K562 (cell line): Measurements from ENCODE around the gene CCK. TPM values are rescaled to one million over a fixed set of nuclear protein-coding genes. Genes with fewer than 3 reads are reported as not detected.

ENCODE experiments used
- ATAC-seq: fragments of 200-7000 bp; cut with Tn5 transposase; 3 replicates; pipeline ENCODE4 v1.9.1; 2020; ENCODE audit warnings: moderate library complexity
- BruUV-seq: library from RNA; stranded (reverse); fragments of 400-500 nt; replicated peaks from 2 replicates; lab custom pipeline; 2021; lab: Mats Ljungman, UMichigan
- CTCF ChIA-PET: fragments of 300-600 bp; formaldehyde crosslinking; extraction: SDS; loops from one replicate; lab custom pipeline; 2021; ENCODE audit warnings: low intra/inter-chr PET ratio; lab: Yijun Ruan, JAX
- POLR2A ChIA-PET: fragments of 300-600, 350-650 bp; sonication (Branson Sonifier 250); formaldehyde crosslinking; extraction: SDS; loops from one replicate; lab custom pipeline; 2021; ENCODE audit warnings: antibody characterized with exemption, inconsistent platforms; lab: Yijun Ruan, JAX
- DNase-seq, 4 experiments: peaks; one replicate each; pipeline versions ENCODE4 v3.0.0 to v3.0.0-alpha.2; 2011 to 2018; ENCODE audit warnings: low spot score in 3 of 4, mixed read lengths in 3 of 4; ENCODE audit errors: extremely low read depth in 1 of 4
- FAIRE-seq: peaks from 2 replicates; lab custom pipeline; 2011; peaks lifted over from hg19 to GRCh38; lab: Jason Lieb, UNC
- H2AFZ ChIP-seq: 2 replicates; pipeline ENCODE4 v1.6.0; 2011; ENCODE audit warnings: low read depth, low read length, control low read depth, inconsistent platforms
- H3K27ac ChIP-seq: fragments of 200-600 bp; 3 replicates; pipeline ENCODE4 v1.8.0; 2011; ENCODE audit warnings: low read depth, mild to moderate bottlenecking, control low read depth, inconsistent platforms, low read length, moderate library complexity, mixed read lengths; ENCODE audit errors: extremely low read depth
- H3K27me3 ChIP-seq, 2 experiments: fragments of 300-600 bp in 1 of 2; 2 replicates in 1 of 2; 3 replicates in 1 of 2; pipeline versions ENCODE4 v1.6.0 to v1.8.0; 2011; ENCODE audit warnings: inconsistent platforms in 2 of 2, low read length in 2 of 2, mild to moderate bottlenecking in 1 of 2, mixed read lengths in 1 of 2, moderate library complexity in 1 of 2; ENCODE audit not compliant: control insufficient read depth in 2 of 2, insufficient read depth in 2 of 2
- H3K36me3 ChIP-seq: fragments of 300-600 bp; 3 replicates; pipeline ENCODE4 v1.8.0; 2011; ENCODE audit warnings: mild to moderate bottlenecking, low read length, inconsistent platforms; ENCODE audit not compliant: control insufficient read depth, insufficient read depth
- H3K4me1 ChIP-seq, 2 experiments: fragments of 200-600 bp in 1 of 2; replicated peaks in 1 of 2; 2 replicates in 1 of 2; 3 replicates in 1 of 2; pipeline versions ENCODE4 v1.5.1 to v1.8.0; 2011; ENCODE audit warnings: inconsistent platforms in 2 of 2, low read length in 2 of 2, mild to moderate bottlenecking in 1 of 2, mixed read lengths in 1 of 2, moderate library complexity in 1 of 2; ENCODE audit not compliant: control insufficient read depth in 2 of 2, insufficient read depth in 2 of 2
- H3K4me2 ChIP-seq: 2 replicates; pipeline ENCODE4 v1.6.1; 2011; ENCODE audit warnings: low read length, control low read depth, inconsistent platforms, mixed read lengths; ENCODE audit not compliant: insufficient read depth
- H3K4me3 ChIP-seq: fragments of 200-600 bp; sonication (generic), shearing (Covaris generic); 2 replicates; pipeline ENCODE4 v1.5.1; 2016; ENCODE audit warnings: control low read depth, inconsistent platforms
- H3K79me2 ChIP-seq: fragments of 200-600 bp; 3 replicates; pipeline ENCODE4 v1.8.0; 2011; ENCODE audit warnings: low read length, inconsistent platforms; ENCODE audit not compliant: control insufficient read depth, insufficient read depth
- H3K9ac ChIP-seq, 2 experiments: 2 replicates each; pipeline versions ENCODE4 v1.6.0 to v1.6.1; 2011; ENCODE audit warnings: low read depth in 2 of 2, low read length in 2 of 2, control low read depth in 1 of 2, inconsistent platforms in 1 of 2, mild to moderate bottlenecking in 1 of 2, mixed read lengths in 1 of 2; ENCODE audit not compliant: insufficient read depth in 1 of 2
- H3K9me1 ChIP-seq: one replicate; pipeline ENCODE4 v1.6.0; 2011; ENCODE audit warnings: inconsistent platforms, mild to moderate bottlenecking, low read length, moderate library complexity; ENCODE audit not compliant: control insufficient read depth, insufficient read depth
- H3K9me3 ChIP-seq: replicated peaks from 2 replicates; pipeline ENCODE4 v1.5.1; 2011; ENCODE audit warnings: low read depth, low read length, inconsistent platforms; ENCODE audit not compliant: control insufficient read depth, insufficient read depth
- H4K20me1 ChIP-seq: replicated peaks from 2 replicates; pipeline ENCODE4 v1.6.1; 2011; ENCODE audit warnings: low read length, inconsistent platforms, mixed read lengths; ENCODE audit not compliant: control insufficient read depth, insufficient read depth
- ZNF431 ChIP-seq: sonication (generic); formaldehyde crosslinking; IDR thresholded peaks from 2 replicates; pipeline ENCODE4 v1.8.0; 2022; ENCODE audit warnings: mild to moderate bottlenecking, missing genetic modification reagents
- in situ Hi-C: fragments of 300-500 bp; cut with MboI; formaldehyde crosslinking; loops from 4 replicates; pipeline ENCODE4 v1.15.0; 2018; ENCODE audit warnings: inconsistent platforms, mixed read lengths
- intact Hi-C: fragments of 100-400 bp; cut with micrococcal nuclease; formaldehyde crosslinking; loops from 2 replicates; pipeline ENCODE4 v1.14.2; 2022
- polyA plus RNA-seq, 8 experiments: library from polyadenylated mRNA; depleted of rRNA in 4 of 8; stranded (reverse) in 5 of 8; unstranded in 3 of 8; fragments of >200 nt; fragmentation: Nextera tagmentation in 2 of 8; fragmentation: Illumina TruSeq in 1 of 8; extraction: Ambion mirVana in 2 of 8; extraction: Trizol in 1 of 8; gene quantifications; 2 replicates each; pipeline versions ENCODE4 v1.2.1 to v1.2.3, GENCODE V29; 2011 to 2014; ENCODE audit warnings: inconsistent platforms in 1 of 8, missing spikeins in 1 of 8
- total RNA-seq, 7 experiments: library from RNA; depleted of rRNA in 6 of 7; stranded (reverse); fragments of >200 nt in 6 of 7; fragmentation: Illumina TruSeq in 2 of 7; extraction: Trizol in 2 of 7; gene quantifications; 2 replicates each; pipeline versions ENCODE4 v1.2.1 to v1.2.3, GENCODE V29; 2011 to 2021; ENCODE audit warnings: low replicate concordance in 1 of 7
- TF ChIP-seq, protein P1 (sequence below): sonication (generic); formaldehyde crosslinking; IDR thresholded peaks from 2 replicates; pipeline ENCODE4 v1.8.1; 2023; ENCODE audit warnings: missing genetic modification reagents, mild to moderate bottlenecking, borderline replicate concordance

CCK gene
- total and polyA plus RNA-seq, 9 of the 15 experiments (the other 6 are each of a cell fraction or from before 2014, with no cell fraction given) = not detected

DNA sequence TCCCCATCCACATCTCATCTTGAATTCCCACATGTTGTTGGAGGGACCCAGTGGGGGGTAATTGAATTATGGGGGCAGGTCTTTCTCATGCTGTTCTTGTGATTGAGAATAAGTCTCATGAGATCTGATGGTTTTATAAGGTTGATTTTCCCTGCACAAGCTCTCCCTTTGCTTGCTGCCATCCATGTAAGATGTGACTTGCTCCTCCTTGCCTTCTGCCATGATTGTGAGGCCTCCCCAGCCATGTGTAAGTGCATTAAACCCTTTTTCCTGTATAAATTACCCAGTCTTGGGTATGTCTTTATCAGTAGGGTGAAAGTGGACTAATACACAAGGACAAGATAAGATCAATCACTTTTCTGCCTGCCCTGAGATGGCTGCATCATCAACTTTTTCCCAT is 5.8 kb upstream of the CCK start:
- in situ Hi-C loops (no loop called here), intact Hi-C loops (no loop called here)
- H3K27ac ChIP-seq = no peak overlapping the region
- no peak overlapping the region for H3K9ac ChIP-seq
- no peak overlapping the region for H2AFZ ChIP-seq
- H3K79me2 ChIP-seq = no peaks in the 10 kb centered on the region
- no peaks in the 10 kb centered on the region for H3K9me3 ChIP-seq
- H3K4me2 ChIP-seq = no peak overlapping the region
- no peak for ATAC-seq
- H3K36me3 ChIP-seq = no peaks in the 10 kb centered on the region
- ChIA-PET POLR2A (no interaction called here), CTCF (no interaction called here)
- no peak for DNase-seq
- peaks cover 23 to 27% of the 10 kb centered on the region in 2 experiments for H3K27me3 ChIP-seq
- no TSS peak for BruUV-seq
- no peak overlapping the region for H3K4me3 ChIP-seq
- no peaks in the 10 kb centered on the region for H3K9me1 ChIP-seq
- H4K20me1 ChIP-seq = 0 out of 2 replicates have a peak, but pooled peaks cover 6% of the 10 kb centered on the region
- no peaks in the 10 kb centered on the region for H3K4me1 ChIP-seq
- peak; percentile 93 for TF ChIP-seq ZNF431 (CRISPR knock-in tag)
- TF ChIP-seq, protein P1, sequence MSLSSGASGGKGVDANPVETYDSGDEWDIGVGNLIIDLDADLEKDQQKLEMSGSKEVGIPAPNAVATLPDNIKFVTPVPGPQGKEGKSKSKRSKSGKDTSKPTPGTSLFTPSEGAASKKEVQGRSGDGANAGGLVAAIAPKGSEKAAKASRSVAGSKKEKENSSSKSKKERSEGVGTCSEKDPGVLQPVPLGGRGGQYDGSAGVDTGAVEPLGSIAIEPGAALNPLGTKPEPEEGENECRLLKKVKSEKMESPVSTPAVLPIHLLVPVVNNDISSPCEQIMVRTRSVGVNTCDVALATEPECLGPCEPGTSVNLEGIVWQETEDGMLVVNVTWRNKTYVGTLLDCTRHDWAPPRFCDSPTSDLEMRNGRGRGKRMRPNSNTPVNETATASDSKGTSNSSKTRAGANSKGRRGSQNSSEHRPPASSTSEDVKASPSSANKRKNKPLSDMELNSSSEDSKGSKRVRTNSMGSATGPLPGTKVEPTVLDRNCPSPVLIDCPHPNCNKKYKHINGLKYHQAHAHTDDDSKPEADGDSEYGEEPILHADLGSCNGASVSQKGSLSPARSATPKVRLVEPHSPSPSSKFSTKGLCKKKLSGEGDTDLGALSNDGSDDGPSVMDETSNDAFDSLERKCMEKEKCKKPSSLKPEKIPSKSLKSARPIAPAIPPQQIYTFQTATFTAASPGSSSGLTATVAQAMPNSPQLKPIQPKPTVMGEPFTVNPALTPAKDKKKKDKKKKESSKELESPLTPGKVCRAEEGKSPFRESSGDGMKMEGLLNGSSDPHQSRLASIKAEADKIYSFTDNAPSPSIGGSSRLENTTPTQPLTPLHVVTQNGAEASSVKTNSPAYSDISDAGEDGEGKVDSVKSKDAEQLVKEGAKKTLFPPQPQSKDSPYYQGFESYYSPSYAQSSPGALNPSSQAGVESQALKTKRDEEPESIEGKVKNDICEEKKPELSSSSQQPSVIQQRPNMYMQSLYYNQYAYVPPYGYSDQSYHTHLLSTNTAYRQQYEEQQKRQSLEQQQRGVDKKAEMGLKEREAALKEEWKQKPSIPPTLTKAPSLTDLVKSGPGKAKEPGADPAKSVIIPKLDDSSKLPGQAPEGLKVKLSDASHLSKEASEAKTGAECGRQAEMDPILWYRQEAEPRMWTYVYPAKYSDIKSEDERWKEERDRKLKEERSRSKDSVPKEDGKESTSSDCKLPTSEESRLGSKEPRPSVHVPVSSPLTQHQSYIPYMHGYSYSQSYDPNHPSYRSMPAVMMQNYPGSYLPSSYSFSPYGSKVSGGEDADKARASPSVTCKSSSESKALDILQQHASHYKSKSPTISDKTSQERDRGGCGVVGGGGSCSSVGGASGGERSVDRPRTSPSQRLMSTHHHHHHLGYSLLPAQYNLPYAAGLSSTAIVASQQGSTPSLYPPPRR (CRISPR knock-in tag) = no peak
- TF ChIP-seq, all 486 proteins: peak for 1
- no peak for FAIRE-seq
